Anterior cingulate cortex (tissue), 58 donors: Measurements from ENCODE around the gene GNAL.

Experiments
- DNase-seq, 58 donors: peaks; one replicate each; lab custom pipeline; 2025; lab: John Stamatoyannopoulos, UW

Gene GNAL

GRCh38 chr18:11757084-11757590 lies 68.1 kb downstream of the GNAL start:
- DNase-seq = no peak

GRCh38 chr18:11759456-11759855 lies 70.4 kb downstream of the GNAL start:
- DNase-seq = no peak

GRCh38 chr18:11760498-11761167 lies 71.6 kb downstream of the GNAL start:
- no peak for DNase-seq

GRCh38 chr18:11761553-11761952 lies 72.5 kb downstream of the GNAL start:
- no peak for DNase-seq

- DNase-seq = no peak
These were observed 73.4 kb downstream of the GNAL start for GRCh38 chr18:11762429-11762828.

- DNase-seq = no peak
These were observed 78.3 kb downstream of the GNAL start for GRCh38 chr18:11767329-11767728.

GRCh38 chr18:11767935-11768334 lies 78.9 kb downstream of the GNAL start:
- DNase-seq = no peak

GRCh38 chr18:11775436-11776174 lies 86.5 kb downstream of the GNAL start:
- no peak for DNase-seq

GRCh38 chr18:11780042-11780441 lies 91.0 kb downstream of the GNAL start:
- DNase-seq = no peak

- DNase-seq = no peak
These were observed 94.8 kb downstream of the GNAL start for GRCh38 chr18:11783716-11784331.

GRCh38 chr18:11784674-11785304 lies 95.7 kb downstream of the GNAL start:
- peak in 1 of 58 donors; percentile 25 for DNase-seq

GRCh38 chr18:11785444-11786055 lies 96.5 kb downstream of the GNAL start:
- peak in 2 of 58 donors; percentile 4 to 15 for DNase-seq

GRCh38 chr18:11789716-11790510 lies 100.8 kb downstream of the GNAL start:
- no peak for DNase-seq

GRCh38 chr18:11791131-11791530 lies 102.1 kb downstream of the GNAL start:
- DNase-seq = no peak

- DNase-seq = no peak
These were observed 103.6 kb downstream of the GNAL start for GRCh38 chr18:11792632-11793031.

- no peak for DNase-seq
These were observed 105.1 kb downstream of the GNAL start for GRCh38 chr18:11794195-11794594.

GRCh38 chr18:11795916-11796315 lies 106.9 kb downstream of the GNAL start:
- DNase-seq = no peak

- DNase-seq = no peak
These were observed 109.2 kb downstream of the GNAL start for GRCh38 chr18:11798271-11798670.

- no peak for DNase-seq
These were observed 110.0 kb downstream of the GNAL start for GRCh38 chr18:11799066-11799465.
